Tibial nerve (tissue), 4 donors: ENCODE data around the gene ETV6. TPM values are rescaled to one million over a fixed set of nuclear protein-coding genes. Genes with fewer than 3 reads are reported as not detected.

Experiments used
- DNase-seq, 2 donors: peaks; one replicate each; pipeline ENCODE4 v3.0.0-alpha.2; 2019; ENCODE audit warnings: low spot score in 2 of 2
- H3K27ac ChIP-seq, 4 donors: fragments of 200-600 bp; sonication (generic) in 3 of 4; one replicate each; pipeline ENCODE4 v1.5.1; 2017 to 2019; ENCODE audit warnings: mild to moderate bottlenecking in 1 of 4
- H3K27me3 ChIP-seq, 2 donors: fragments of 200-600 bp; sonication (generic) in 1 of 2; one replicate each; pipeline versions ENCODE4 v1.5.1 to v1.6.0; 2017 to 2019
- H3K36me3 ChIP-seq, 3 donors: fragments of 200-600 bp; sonication (generic); one replicate each; pipeline ENCODE4 v1.5.1; 2018 to 2019
- H3K4me1 ChIP-seq, 4 donors: fragments of 200-600 bp; sonication (generic) in 3 of 4; one replicate each; pipeline ENCODE4 v1.5.1; 2017 to 2019
- H3K4me3 ChIP-seq, 4 donors: fragments of 200-600 bp; sonication (generic) in 3 of 4; one replicate each; pipeline ENCODE4 v1.5.1; 2017 to 2019; ENCODE audit warnings: mild to moderate bottlenecking in 1 of 4, moderate library complexity in 1 of 4
- H3K9me3 ChIP-seq, 4 donors: fragments of 200-600 bp; sonication (generic) in 3 of 4; one replicate each; pipeline ENCODE4 v1.5.1; 2017 to 2019
- CTCF ChIP-seq, 5 experiments: fragments of 200-600 bp in 3 of 5; fragments of 450-650 bp in 2 of 5; sonication (generic) in 3 of 5; IDR thresholded peaks; one replicate each; pipeline ENCODE4 v1.5.1; 2016 to 2019; ENCODE audit warnings: antibody characterized with exemption in 5 of 5, mild to moderate bottlenecking in 3 of 5, moderate library complexity in 2 of 5
- EP300 ChIP-seq, 2 donors: sonication (generic); formaldehyde crosslinking; IDR thresholded peaks; one replicate each; pipeline ENCODE4 v1.6.1; 2017; ENCODE audit warnings: antibody characterized with exemption in 2 of 2, mild to moderate bottlenecking in 1 of 2
- POLR2A ChIP-seq, 2 donors: fragments of 450-650 bp; IDR thresholded peaks; one replicate each; pipeline ENCODE4 v1.6.1; 2017; ENCODE audit warnings: antibody characterized with exemption in 2 of 2, mild to moderate bottlenecking in 2 of 2, moderate library complexity in 2 of 2
- WGBS, 2 donors: methylation state at CpG; one replicate each; pipeline ENCODE4 v1.1.5; 2018; 5-methylcytosine and 5-hydroxymethylcytosine counted together
- total RNA-seq, 4 donors: library from RNA; depleted of rRNA; stranded (reverse); fragments of >200 nt; gene quantifications; one replicate each; pipeline ENCODE4 v1.1.0, GENCODE V29; 2016

Gene ETV6
- total RNA-seq, 4 donors from 2014 or later = 6.7 to 14.1 (median 8.3) TPM

GRCh38 chr12:11927286-11927935 is 277.9 kb downstream of the ETV6 start:
- no peak overlapping the region for H3K4me3 ChIP-seq
- no peaks in the 10 kb centered on the region for H3K27me3 ChIP-seq
- WGBS, 2 donors = 68 to 75% methylated on average over 15 of the region's 15 CpGs
- H3K9me3 ChIP-seq = no peaks in the 10 kb centered on the region
- no peaks in the 10 kb centered on the region for H3K4me1 ChIP-seq
- no peaks in the 10 kb centered on the region for H3K36me3 ChIP-seq
- H3K27ac ChIP-seq = no peak overlapping the region
- TF ChIP-seq CTCF (IDR thresholded peaks at IDR 0.05) = no peak
- TF ChIP-seq EP300 (IDR thresholded peaks at IDR 0.05) = no peak
- TF ChIP-seq POLR2A (IDR thresholded peaks at IDR 0.05) = no peak
- no peak for DNase-seq

GRCh38 chr12:11929714-11930113 is 280.2 kb downstream of the ETV6 start:
- no peaks in the 10 kb centered on the region for H3K27me3 ChIP-seq
- no peaks in the 10 kb centered on the region for H3K4me1 ChIP-seq
- no peaks in the 10 kb centered on the region for H3K9me3 ChIP-seq
- H3K27ac ChIP-seq = no peak overlapping the region
- DNase-seq = no peak
- WGBS, 2 donors = 91 to 94% methylated on average over 3 of the region's 3 CpGs
- H3K36me3 ChIP-seq = no peaks in the 10 kb centered on the region
- H3K4me3 ChIP-seq = no peak overlapping the region
- TF ChIP-seq POLR2A (IDR thresholded peaks at IDR 0.05) (no peak), EP300 (IDR thresholded peaks at IDR 0.05) (no peak), CTCF (IDR thresholded peaks at IDR 0.05) (no peak)

DNA sequence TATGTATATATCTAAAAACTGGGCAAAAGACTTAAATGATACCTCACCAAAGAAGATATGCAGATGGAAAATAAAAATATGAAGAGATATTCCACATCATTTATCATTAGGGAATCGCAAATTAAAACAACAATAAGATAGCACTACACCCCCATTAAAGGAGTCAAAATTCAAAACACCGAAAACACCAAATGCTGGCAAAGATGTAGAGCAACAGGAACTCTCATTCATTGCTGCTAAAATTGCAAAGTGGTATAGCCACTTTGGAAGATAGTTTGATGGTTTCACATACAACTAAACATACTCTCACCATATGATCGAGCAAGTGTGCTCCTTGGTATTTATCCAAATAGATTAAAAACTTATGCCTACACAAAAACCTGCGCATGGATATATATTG is 289.7 kb downstream of the ETV6 start:
- no peaks in the 10 kb centered on the region for H3K9me3 ChIP-seq
- DNase-seq = no peak
- no peak overlapping the region for H3K4me3 ChIP-seq
- TF ChIP-seq CTCF (IDR thresholded peaks at IDR 0.05) = no peak
- TF ChIP-seq POLR2A (IDR thresholded peaks at IDR 0.05) = no peak
- no peak for TF ChIP-seq EP300 (IDR thresholded peaks at IDR 0.05)
- 94 to 97% methylated on average over 4 of the region's 4 CpGs for WGBS, 2 donors
- H3K4me1 ChIP-seq = no peaks in the 10 kb centered on the region
- no peaks in the 10 kb centered on the region for H3K27me3 ChIP-seq
- H3K27ac ChIP-seq = no peak overlapping the region
- H3K36me3 ChIP-seq = no peaks in the 10 kb centered on the region

- Histone ChIP-seq H3K27ac (no peak overlapping the region), H3K4me3 (no peak overlapping the region), H3K36me3 (no peaks in the 10 kb centered on the region), H3K9me3 (peaks cover 0 to 8% (median 0%) of the 10 kb centered on the region in 4 donors), H3K4me1 (no peaks in the 10 kb centered on the region), H3K27me3 (no peaks in the 10 kb centered on the region)
- WGBS, 2 donors = 45 to 59% methylated on average over 1 of the region's 1 CpG
- no peak for DNase-seq
- TF ChIP-seq EP300 (IDR thresholded peaks at IDR 0.05) (no peak), CTCF (IDR thresholded peaks at IDR 0.05) (no peak), POLR2A (IDR thresholded peaks at IDR 0.05) (no peak)
These were observed 292.3 kb downstream of the ETV6 start for GRCh38 chr12:11941606-11942337.
